CD4-positive, alpha-beta T cell treated with Interleukin-17A for 4 hours (primary cell): ENCODE measurements around the gene LCN6.
"Not testable (repeated sequence)": the region's sequence is repeated elsewhere in the genome, so short reads cannot be mapped to it uniquely, and the experiment has no call there.

Experiments used
- DNase-seq: peaks from one replicate; pipeline ENCODE4 v3.0.0-alpha.2; 2020; ENCODE audit warnings: mixed read lengths

Gene LCN6, protein sequence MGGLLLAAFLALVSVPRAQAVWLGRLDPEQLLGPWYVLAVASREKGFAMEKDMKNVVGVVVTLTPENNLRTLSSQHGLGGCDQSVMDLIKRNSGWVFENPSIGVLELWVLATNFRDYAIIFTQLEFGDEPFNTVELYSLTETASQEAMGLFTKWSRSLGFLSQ

DNA sequence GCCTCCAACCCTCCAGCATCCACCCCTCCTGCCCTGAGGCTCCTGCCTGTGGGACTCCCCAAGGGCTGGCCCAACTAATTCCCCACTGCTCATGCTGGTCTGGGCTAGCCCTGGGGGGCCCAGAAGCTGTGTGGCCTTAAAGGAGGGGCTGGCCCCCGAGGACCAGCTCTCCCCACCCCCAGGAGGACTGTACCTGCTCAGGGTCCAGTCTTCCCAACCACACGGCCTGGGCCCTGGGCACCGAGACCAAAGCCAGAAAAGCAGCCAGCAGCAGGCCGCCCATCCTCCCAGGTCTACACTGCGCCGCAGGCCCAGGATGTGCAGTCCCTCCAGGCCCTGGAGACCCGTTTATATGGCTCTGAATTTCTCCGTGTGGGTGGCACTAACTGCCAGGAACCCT, at the start of gene LCN6:
Gene LCN6, minus strand, starts transcription at position 325 of the 400 bp plus-strand sequence. Its CDS starts 42 bp downstream, at position 283.
- DNase-seq, result no peak

DNA sequence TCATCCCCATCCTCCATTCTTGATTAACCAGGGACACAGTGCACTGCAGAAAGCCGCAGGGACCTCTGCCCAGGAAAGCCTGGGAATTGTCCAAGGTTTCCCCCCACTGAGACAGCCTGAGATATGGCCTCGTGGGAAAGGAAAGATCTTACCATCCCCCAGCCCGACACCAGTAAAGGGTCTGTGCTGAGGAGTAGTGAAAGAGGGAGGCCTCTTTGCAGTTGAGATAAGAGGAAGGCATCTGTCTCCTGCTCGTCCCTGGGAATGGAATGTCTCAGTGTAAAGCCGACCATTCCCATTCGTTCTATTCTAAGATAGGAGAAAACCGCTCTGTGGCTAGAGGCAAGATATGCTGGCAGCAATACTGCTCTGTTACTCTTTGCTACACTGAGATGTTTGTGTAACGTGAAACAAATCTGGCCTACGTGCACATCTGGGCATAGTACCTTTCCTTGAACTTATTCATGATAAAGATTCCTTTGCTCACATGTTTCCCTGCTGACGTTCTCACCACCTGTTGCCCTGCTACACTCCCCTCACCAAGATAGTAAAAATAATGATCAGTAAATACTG, 48.5 kb upstream of the LCN6 start:
- DNase-seq, result not testable (repeated sequence)

DNA sequence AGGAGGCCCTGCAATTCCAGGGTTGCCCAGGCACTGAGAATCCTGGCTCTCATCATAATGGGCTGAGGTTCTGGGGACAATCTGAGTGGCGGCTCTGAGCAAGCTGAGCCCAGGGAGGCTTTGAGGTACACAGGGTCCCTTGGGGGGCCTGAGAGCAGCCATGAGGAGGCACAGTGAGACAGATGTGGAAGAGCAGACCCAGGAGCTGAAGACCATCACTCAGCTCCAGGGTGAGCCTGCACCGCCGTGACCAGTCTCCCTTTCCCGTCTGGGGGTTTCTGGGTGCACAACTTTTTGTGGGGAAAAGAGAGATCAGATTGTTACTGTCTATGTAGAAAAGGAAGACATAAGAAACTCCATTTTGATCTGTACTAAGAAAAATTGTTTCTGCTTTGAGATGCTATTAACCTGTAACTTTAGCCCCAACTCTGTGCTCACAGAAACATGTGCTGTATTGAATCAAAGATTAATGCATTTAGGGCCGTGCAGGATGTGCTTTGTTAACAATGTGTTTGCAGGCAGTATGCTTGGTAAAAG, 48.0 kb upstream of the LCN6 start, which contains the start of gene CCDC183:
Gene CCDC183, plus strand, starts transcription at position 101 of the 537 bp plus-strand sequence. Its CDS starts 60 bp downstream, at position 161.
- no peak for DNase-seq

DNA sequence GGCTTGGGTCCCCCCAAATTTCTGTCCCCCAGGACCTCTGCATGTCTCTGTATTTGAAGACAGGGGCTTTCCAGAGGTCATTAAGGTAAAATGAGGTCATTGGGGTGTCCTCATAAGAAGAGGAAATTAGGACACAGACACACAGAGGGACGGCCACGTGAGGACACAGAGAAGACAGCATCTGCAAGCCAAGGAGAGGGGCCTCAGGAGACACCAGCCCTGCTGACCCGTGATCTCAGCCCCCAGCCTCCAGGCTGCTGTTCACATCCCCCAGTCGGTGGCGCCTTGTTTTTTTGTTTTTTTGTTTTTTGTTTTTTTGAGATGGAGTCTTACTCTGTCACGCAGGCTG, 46.6 kb upstream of the LCN6 start:
- no peak for DNase-seq

DNA sequence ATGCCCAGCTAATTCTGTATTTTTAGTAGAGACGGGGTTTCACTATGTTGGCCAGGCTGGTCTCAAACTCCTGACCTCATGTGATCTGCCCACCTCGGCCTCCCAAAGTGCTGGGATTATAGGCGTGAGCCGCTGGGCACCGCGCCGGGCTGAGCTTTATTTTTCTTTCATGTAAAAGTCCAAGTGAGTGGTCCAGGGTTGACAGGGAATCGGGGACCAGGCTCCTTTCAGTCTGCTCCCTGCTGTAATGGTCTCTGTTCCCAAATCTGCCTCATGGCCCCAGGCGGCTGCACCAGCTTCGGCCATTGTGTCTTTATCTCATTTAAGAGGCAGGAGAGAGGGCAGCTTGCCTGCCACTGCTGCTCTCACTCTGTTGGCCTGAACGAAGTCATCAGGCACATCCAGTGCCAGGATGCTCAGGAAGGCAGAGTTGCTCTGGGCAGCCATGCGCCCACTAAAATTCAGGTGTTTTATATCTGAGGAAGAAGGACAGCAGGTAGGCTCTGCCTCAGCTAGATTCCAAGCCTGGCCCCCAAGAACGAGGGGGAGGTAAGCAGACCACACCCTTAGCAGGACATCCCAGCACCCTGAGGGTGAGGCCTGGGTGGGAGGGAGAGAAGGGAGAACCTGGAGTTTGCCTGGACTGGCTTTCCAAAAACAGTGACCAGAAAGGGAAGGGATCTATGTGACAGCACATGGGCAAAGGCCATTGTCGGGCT, 46.1 kb upstream of the LCN6 start:
- no peak for DNase-seq

DNA sequence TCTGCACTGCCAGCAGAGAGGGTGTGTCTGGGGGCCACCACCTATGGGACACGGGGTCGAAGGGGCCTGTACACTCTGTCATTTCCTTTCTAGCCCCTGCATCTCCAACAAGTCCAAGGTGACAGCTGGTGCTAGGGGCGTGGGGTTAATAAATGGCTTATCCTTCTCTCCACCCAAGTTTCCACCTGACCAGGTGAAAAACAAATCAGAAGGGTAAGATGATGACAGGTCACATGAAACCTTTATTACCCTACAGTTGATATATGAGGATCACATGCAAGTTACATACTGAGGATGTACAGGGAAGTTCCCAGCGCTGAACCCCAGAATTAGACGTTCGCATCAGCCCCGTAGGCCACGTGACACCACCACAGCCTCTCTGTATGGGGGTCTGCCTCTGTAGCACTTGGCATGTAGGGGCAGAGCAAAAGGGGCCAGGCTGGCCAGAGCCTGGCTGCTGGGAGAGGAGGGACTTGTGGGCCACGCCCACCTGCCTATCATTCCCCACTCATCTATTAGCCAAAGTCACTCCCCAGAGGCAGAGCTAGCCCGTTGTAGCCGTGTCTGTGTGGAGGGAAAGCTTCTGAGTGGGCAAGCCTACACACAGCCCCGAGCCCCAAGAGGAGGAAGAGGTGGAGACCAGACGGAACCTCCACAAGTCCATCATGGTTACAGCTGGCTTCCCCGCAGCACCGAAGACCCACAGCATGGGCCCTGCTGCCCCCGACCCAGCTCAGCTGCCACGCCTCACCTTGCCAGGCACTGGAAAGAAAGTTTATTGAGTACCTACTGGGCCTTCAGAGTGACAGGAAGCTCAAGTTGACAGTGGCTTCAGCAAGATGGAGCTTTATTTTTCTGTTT, 45.0 kb upstream of the LCN6 start:
- no peak for DNase-seq

DNA sequence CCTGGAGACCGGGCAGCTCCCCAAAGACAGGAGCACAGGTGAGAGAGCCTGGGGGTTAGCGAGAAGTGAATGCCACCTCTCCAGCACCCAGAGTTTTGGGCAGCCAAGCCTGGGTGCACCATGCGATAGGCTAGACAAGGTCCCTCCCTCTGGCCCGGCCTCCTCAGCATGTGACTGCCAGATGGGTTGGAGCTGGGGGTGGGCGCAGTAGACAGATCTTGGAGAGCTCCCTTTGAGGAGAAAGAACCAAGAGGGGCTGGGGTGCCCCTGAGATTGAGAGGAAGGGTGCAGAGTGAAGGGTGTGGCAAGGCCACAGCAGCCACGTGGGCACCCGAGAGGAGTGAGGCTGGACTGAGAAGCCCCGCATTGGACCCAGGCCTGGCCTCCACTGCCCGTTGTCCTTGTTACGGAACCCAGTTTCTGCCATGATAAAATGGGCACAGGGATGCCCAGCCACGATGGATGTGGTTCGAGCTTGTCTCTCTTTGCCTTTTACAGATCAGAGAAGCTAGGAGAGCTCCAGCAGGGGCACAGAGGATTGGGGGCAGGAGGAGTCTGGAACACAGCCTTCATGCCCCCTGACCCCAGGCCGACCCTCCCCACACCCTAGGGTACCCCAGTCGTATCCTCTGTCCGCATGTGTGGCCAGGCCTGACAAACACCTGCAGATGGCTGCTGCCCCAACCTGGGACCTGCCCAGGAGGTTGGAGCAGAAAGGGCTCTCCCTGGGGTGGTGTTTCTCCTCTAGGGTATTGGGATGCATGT, 44.2 kb upstream of the LCN6 start:
- no peak for DNase-seq

DNA sequence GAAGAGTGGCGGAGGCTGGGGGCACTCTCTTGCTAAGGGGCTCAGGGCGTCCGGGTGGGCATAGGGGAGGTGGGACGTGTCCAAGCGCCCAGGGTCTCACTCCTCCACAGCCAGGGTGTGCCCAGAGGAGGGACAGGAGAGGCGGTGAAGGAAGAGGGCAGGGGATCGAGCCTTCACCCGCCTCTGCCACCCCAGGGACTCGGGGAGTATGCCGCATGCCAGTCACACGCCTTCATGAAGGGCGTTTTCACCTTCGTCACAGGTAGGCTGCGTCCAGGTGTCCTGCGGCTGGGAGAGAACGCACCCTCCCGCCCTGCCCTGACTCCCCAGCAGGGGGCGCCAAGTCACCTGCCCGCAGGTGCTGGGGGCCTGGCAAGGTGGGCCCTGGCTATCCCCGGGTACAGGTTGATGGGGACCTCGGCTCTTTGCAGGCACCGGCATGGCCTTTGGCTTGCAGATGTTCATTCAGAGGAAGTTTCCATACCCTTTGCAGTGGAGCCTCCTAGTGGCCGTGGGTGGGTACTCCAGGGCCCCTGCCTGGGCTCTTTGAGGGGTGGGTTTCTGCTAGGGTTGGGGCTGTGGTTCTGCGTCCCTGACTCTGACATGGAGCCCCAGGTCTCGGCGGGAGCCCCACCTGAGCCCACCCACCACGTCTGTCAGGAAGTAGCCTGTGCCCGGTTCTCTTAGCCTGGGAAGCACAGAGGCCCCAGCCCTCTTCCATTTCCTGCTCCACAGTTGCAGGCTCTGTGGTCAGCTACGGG, 43.4 kb upstream of the LCN6 start:
- peak; percentile 73 for DNase-seq

DNA sequence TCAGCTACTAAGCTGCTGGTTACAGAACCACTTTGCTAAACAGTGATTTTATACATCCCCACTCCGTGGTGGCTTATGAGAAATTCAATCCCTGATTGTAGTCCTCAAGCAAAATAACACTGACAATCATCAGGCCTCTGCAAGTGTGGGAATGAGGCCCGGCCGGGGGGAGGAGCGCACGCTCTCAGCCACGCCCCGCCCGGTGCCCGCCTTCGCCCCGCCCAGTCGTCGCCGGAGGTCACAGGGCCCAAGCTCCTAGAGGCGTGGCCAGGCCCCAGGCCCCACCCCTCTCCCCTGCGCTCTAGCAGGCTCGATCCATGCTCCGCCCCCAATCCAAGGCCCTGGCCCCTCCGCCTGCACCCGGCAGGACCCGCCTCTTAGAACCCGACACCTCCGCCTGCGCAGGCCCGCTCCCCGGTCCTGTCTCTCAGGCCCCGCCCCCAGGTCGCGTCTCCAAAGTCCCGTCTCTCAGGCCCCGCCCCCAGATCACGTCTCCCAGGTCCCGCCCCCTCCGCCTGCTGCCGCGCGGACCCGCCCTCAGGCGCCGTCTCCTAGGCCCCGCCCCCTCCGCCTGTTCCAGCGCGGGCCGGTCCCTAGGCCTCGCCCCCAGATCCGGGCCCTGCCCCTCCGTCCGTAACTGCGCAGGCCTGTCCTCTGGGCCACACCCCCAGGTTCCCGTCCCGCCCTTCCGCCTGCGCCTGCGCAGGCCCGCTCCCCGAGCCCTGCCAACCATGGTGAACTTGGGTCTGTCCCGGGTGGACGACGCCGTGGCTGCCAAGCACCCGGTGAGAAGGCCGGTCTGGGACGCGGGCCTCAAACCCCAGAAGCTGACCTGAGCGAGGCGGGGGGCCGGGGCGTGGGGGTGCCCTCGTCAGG, 42.6 kb upstream of the LCN6 start, which contains the start of gene TMEM141:
Gene TMEM141, plus strand, starts transcription at position 705 of the 876 bp plus-strand sequence. Its CDS starts 27 bp downstream, at position 732.
- peak; percentile 100 for DNase-seq

DNA sequence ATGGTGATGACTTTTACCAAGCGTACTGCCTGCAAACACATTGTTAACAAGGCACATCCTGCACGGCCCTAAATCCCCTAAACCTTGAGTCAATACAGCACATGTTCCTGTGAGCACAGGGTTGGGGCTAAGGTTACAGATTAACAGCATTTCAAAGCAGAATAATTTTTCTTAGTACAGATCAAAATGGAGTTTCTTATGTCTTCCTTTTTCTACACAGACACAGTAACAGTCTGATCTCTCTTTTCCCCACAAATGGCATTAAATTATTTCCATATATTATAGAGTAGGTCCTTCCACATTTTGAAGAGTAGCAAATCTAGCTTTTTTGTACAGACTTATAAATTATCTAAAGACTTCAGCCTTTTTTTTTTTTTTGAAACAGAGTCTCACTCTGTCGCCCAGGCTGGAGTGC, 41.2 kb upstream of the LCN6 start:
- DNase-seq, result no peak

DNA sequence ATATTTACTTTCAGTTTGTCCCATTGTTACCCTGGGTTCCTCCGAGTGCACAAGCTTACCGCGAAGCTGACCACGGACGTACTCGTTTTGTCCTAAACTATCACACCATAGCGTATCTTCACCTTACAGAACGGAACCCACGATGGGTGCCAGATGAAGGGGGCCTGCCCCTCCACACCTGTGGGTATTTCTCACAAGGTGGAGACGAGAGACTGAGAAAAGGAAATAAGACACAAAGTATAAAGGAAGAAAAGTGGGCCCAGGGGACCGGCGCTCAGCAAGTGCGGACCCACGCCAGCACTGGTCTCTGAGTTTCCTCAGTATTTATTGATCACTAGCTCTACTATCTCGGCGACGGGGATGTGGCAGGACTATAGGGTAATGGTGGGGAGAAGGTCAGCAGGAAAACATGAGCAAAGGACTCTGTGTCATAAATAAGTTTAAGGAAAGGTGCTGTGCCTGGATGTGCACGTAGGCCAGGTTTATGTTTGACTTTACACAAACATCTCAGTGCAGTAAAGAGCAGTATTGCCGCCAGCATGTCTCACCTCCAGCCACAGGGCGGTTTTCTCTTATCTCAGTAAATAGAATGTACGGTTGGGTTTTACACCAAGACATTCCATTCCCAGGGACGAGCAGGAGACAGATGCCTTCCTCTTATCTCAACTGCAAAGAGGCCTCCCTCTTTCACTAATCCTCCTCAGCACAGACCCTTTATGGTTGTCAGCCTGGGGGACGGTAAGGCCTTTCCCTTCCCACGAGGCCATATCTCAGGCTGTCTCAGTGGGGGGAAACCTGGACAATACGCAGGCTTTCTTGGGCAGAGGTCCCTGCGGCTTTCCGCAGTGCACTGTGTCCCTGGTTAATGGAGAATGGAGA, 40.6 kb upstream of the LCN6 start:
- DNase-seq, result not testable (repeated sequence)

DNA sequence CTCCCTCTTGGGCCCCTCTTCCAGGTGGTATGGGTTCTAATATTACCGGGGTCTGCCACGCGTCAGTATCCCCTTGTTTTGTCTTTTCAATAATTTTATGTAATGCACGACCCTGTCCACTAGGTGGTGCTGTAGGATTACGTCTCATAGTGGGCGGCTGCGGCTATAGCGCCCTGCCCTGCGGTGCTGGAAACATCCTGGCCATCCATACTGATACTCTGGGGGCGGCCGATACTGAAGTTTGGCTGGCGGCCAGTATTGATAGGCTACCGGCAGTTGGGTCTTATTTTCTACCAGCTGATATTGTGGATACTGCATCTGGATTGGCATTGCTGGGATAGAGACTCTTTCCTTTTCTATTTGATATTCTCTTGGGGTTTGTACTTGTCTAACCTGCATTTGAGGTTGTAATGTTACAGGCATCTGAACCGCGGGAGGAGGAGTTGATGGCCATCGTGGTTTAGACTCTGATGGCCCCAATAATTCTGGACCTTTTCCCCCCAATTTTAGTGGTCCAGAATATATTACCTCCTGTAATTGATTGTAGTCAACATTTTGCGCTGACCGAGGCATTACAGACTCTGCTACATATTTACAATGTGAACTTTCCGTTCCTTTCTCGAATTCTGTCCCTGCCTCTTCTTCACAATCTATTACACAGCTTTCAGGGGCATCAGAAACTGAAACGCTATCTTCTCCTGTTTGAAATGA, 39.5 kb upstream of the LCN6 start:
- peak; percentile 75 for DNase-seq

DNA sequence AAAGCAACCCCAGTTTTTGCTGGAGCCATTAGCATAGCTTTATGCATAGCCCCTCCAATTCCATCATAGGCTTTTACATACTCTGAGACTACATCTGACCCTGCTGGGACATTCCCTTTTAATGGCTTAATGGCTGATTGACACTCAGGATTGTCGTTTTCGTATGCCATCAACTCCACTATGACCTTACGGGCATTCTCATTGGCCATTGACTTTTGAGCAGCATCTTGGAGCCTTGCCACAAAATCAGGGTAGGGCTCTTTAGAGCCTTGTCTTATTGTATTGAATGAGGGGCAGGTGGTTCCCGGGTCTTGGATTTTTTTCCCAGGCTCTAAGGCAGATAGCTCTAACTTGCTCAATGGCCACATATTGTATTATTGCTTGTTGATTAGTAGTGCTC, 38.7 kb upstream of the LCN6 start:
- not testable (repeated sequence) for DNase-seq

DNA sequence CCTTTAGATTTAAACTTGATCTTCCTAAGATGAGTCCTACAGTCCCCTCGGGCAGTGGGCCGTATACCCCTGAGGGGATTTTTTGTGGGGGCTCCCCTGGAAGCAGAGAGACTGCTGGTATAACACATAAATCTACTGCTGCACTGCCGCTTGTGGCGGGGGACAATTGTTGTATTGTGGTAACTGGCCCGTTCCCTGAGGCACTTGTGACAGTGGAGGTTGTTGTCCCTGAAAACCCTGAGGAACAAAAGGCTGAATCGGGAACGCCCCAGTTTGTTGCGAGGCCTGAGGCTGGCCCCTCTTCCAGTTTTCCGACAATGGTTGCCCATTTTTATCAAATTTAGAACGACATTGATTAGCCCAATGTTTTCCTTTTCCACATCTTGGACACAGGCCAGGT, 38.1 kb upstream of the LCN6 start:
- no peak for DNase-seq

DNA sequence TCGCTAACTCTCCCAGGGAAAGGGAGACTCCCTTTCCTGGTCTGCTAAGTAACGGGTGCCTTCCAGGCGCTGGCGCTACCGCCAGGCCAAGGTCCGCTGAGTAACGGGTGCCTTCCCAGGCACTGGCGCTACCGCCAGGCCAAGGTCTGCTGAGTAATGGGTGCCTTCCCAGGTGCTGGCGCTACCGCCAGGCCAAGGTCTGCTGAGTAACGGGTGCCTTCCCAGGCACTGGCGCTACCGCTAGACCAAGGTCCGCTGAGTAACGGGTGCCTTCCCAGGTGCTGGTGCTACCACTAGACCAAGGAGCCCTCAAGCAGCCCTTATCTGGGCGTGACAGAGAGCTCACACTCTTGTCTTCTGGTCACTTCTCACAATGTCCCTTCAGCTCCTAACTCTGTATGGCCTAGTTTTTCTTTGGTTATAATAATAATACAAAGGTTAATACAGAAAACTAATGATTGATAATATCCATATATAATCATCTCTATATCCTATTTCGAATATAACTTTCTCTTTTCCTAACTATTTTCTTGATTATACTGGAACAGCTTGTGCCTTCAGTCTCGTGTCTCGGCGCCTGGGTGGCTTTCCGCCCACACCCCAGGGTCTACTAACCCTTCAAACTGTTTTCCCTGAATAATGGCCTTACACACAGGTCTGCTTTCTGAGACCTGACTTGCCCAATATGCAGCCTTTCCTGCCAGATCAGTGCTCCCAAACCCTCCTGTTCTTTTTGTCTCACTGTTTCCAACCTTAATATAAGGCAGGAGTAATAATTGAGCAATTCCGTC, 37.4 kb upstream of the LCN6 start:
- DNase-seq, result not testable (repeated sequence)

DNA sequence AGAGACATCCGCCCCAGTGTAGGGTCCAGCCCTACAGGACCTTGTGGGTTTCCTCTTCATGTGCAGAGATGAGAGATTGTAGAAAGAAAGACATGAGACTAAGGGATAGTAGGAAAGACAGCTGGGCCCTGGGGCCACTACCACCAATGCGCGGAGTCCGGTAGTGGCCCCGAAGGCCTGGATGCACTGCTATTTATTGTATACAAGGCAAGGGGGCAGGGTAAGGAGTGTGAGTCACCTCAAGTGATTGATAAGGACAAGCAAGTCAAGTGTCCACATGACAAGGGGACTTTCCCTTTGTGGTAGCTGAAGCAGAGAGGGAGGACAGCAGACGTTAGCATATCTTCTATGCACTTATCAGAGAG, 36.7 kb upstream of the LCN6 start:
- DNase-seq, result no peak

DNA sequence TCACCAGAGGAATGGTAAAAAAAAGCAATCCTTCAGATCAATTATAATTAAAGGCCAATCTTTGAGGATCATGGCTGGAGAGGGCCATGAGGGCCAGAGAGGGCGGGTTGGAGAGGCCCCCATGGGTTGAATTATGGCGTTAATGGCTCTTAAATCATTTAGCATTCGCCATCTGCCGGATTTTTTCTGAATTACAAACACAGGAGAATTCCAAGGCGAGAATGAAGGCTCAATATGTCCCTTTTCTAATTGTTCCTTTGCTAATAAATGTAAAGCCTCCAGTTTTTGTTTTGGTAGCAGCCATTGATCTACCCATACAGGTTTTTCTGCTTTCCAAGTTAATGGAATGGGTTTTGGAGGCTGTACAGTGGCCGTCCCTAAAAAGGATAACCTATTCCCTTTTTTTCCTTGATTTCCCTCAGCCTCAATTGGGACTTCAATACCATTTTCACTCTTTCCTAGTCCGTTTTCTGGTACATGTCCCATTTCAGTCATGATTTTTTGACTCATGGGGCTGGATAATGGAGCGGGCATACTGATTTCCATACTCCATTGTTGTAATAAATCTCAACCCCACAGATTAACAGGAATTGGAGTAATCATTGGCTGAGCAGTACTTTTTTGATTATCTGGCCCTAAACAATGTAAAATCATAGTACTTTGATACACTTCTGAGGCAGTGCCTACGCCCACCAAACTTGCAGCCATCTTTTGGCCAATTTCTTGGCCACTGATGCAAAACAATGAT, 36.1 kb upstream of the LCN6 start:
- no peak for DNase-seq
